ENCODE measurements around the gene C1orf122.

C1orf122 gene

DNA sequence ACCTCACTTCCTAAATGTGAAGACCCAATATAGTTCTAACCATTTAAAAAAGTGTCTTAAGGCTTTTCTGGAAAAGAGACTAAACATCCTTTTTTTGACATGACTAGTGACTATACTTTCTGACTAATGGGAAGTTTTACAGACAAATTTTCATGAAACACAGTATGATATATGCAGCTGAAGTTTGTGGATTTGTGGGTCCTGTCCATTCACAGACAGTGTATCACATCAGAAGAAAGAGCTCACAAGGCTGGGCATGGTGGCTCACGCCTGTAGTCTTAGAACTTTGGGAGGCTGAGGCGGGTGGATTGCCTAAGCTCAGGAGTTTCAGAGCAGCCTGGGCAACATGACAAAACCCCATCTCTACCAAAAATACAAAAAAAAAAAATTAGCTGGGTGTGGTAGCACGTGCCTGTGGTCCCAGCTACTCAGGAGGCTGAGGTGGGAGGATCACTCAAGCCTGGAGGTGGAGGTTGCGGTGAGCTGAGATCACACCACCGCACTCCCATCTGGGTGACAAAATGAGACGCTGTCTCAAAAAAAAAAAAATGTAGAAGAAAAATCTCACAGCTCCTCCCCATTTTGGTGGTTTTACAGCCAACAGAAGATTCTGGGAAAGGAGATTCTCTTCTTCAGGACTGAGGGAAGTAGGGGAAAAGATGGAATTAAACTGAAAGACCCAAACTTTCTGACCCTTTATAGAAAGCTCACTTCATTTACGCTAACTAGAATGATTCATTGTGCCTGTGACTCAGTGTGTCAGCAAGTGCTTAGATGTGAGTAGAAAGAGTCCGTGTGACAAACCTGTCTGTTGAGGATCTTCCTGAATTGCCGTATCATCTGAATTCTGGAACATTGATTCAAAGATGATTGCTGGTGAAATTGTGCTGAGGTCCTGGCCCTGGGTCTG, 15.6 kb downstream of the C1orf122 start:
- TF ChIP-seq, protein P1, sequence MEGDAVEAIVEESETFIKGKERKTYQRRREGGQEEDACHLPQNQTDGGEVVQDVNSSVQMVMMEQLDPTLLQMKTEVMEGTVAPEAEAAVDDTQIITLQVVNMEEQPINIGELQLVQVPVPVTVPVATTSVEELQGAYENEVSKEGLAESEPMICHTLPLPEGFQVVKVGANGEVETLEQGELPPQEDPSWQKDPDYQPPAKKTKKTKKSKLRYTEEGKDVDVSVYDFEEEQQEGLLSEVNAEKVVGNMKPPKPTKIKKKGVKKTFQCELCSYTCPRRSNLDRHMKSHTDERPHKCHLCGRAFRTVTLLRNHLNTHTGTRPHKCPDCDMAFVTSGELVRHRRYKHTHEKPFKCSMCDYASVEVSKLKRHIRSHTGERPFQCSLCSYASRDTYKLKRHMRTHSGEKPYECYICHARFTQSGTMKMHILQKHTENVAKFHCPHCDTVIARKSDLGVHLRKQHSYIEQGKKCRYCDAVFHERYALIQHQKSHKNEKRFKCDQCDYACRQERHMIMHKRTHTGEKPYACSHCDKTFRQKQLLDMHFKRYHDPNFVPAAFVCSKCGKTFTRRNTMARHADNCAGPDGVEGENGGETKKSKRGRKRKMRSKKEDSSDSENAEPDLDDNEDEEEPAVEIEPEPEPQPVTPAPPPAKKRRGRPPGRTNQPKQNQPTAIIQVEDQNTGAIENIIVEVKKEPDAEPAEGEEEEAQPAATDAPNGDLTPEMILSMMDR (IDR thresholded peaks at IDR 0.05; ENCODE audit: low read depth, low read length) = no peak
- H3K4me3 ChIP-seq (ENCODE audit: low read depth, low read length) = no peak overlapping the region
- no peaks in the 10 kb centered on the region for H3K36me3 ChIP-seq
- H3K9me3 ChIP-seq = no peaks in the 10 kb centered on the region
- H3K4me1 ChIP-seq = no peaks in the 10 kb centered on the region
- H3K27me3 ChIP-seq = no peaks in the 10 kb centered on the region
- no peak for DNase-seq

DNA sequence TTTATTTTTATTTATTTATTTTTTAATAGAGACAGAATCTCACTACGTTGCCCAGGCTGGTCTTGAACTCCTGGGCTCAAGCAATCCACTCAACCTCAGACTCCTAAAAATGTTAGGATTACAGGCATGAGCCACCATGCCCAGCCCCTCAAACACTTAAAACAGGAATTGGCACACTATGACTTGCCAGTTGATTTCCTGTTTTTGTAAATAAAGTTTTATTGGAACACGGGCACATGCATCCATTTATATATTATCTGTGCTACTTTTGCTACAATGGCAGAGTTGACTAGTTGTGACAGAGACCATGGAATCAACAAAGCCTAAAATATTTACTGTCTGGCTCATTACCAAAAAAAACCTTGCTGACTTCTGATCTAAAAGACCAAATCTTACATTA, 16.4 kb downstream of the C1orf122 start:
- DNase-seq = no peak
- Histone ChIP-seq H3K4me1 (no peaks in the 10 kb centered on the region), H3K4me3 (ENCODE audit: low read depth, low read length) (no peak overlapping the region), H3K9me3 (no peaks in the 10 kb centered on the region), H3K36me3 (no peaks in the 10 kb centered on the region), H3K27me3 (no peaks in the 10 kb centered on the region)
- TF ChIP-seq, protein P1 (IDR thresholded peaks at IDR 0.05; ENCODE audit: low read depth, low read length) = no peak

DNA sequence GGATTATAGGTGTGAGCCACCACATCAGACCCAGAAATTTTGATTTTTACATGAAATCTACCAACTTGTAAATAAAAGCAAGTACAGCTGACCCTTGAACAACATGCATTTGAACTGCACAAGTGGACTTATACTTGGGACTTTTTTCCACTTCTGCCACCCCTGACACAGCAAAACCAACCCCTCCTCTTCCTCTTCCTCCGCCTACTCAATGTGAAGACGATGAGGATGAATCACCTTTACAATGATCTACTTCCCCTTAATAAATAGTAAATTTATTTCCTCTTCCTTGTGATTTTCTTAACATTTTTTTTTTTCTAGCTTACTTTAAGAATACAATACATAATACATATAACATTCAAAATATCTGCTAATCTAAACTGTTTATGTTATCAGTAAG, 17.9 kb downstream of the C1orf122 start:
- no peak for DNase-seq
- no peaks in the 10 kb centered on the region for H3K4me1 ChIP-seq
- H3K27me3 ChIP-seq = no peaks in the 10 kb centered on the region
- no peaks in the 10 kb centered on the region for H3K9me3 ChIP-seq
- H3K36me3 ChIP-seq = no peaks in the 10 kb centered on the region
- no peak overlapping the region for H3K4me3 ChIP-seq (ENCODE audit: low read depth, low read length)
- TF ChIP-seq, protein P1 (IDR thresholded peaks at IDR 0.05; ENCODE audit: low read depth, low read length) = no peak

DNA sequence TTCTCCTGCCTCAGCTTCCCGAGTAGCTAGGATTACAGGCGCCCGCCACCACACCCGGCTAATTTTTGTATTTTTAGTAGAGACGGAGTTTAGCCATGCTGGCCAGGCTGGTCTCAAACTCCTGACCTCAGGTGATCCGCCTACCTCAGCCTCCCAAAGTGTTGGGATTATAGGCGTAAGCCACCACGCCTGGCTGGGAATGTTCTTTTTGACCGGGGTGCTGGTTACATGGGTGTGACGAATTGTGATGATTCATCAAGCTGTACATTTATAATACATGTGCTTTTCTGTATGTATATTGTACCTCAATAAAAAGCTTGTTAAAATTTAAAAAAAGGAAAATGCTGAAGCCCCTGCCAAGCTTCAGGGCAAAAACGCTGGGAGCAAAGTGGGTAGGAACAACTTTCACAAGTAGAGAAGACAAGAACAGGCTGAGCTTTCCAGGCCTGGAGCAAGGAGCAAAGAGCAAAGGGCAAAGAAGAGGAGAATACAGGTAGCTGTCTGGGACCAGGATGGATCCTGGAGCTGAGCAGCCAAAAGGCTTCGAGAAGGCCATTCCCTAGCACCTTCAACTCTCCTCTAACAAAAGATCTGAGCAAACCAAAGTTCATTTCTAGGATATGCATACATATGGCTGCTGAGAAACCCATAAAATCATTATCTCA, 21.0 kb downstream of the C1orf122 start:
- Histone ChIP-seq H3K27me3 (no peaks in the 10 kb centered on the region), H3K36me3 (no peaks in the 10 kb centered on the region; the same call in 1 of the 2 replicates), H3K4me3 (ENCODE audit: low read depth, low read length) (no peak overlapping the region), H3K9me3 (no peaks in the 10 kb centered on the region), H3K4me1 (no peaks in the 10 kb centered on the region)
- TF ChIP-seq, protein P1 (IDR thresholded peaks at IDR 0.05; ENCODE audit: low read depth, low read length) = no peak
- no peak for DNase-seq

DNA sequence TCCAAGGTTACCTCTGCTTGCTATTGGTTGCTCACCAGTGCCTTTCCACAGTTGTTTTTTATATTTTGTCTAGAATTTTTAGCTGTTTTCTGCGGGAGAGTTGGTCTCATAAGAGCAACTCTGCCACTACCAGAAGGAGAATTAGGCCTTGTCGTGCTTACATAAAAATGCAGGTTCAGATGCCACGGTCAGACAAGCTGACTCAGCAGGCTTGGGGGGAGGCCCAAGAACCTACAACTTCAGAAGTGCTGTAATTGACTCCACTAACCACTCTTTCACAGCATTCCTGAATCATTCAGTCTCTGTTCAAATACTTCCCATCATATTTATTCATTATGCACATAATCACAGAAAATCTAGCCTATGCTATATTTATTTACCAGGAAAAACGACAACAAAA, 23.5 kb downstream of the C1orf122 start:
- H3K4me1 ChIP-seq = no peaks in the 10 kb centered on the region
- no peaks in the 10 kb centered on the region for H3K9me3 ChIP-seq
- TF ChIP-seq, protein P1 (IDR thresholded peaks at IDR 0.05; ENCODE audit: low read depth, low read length) = no peak
- no peak overlapping the region for H3K4me3 ChIP-seq (ENCODE audit: low read depth, low read length)
- DNase-seq = no peak
- no peaks in the 10 kb centered on the region for H3K27me3 ChIP-seq
- H3K36me3 ChIP-seq = peaks cover 4% of the 10 kb centered on the region; the same call in 1 of the 2 replicates

DNA sequence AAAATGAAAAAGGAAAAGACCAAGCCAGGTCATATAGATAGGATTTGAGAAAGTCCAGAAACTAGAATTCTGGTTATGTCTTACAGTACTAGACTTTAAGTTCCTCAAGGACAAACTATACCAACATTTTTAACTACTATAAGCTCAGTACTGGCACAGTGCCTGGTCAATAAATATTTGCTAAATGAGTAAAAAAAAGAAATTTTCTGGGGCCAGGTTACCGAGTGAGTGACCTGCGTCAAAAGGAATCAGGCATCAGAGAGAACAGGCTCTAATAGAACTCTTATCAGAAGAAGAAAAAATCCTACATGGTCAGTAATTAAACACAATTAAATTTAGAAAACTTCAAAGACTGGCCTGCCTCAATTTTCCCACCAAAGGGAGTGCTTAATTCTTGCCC, 24.2 kb downstream of the C1orf122 start:
- H3K36me3 ChIP-seq = peaks cover 4% of the 10 kb centered on the region; the same call in 1 of the 2 replicates

More for the DNA sequence above, 24.2 kb downstream of the C1orf122 start:
- no peak for DNase-seq
- no peaks in the 10 kb centered on the region for H3K4me1 ChIP-seq
- no peak overlapping the region for H3K4me3 ChIP-seq (ENCODE audit: low read depth, low read length)
- no peaks in the 10 kb centered on the region for H3K9me3 ChIP-seq
- TF ChIP-seq, protein P1 (IDR thresholded peaks at IDR 0.05; ENCODE audit: low read depth, low read length) = no peak
- H3K27me3 ChIP-seq = no peaks in the 10 kb centered on the region

Measured in BE2C (cell line).